Measurements from ENCODE around the gene B4GALNT4.
A peak's percentile ranks its signal among the peaks of the same experiment; 100 is the strongest.

Gene B4GALNT4

DNA sequence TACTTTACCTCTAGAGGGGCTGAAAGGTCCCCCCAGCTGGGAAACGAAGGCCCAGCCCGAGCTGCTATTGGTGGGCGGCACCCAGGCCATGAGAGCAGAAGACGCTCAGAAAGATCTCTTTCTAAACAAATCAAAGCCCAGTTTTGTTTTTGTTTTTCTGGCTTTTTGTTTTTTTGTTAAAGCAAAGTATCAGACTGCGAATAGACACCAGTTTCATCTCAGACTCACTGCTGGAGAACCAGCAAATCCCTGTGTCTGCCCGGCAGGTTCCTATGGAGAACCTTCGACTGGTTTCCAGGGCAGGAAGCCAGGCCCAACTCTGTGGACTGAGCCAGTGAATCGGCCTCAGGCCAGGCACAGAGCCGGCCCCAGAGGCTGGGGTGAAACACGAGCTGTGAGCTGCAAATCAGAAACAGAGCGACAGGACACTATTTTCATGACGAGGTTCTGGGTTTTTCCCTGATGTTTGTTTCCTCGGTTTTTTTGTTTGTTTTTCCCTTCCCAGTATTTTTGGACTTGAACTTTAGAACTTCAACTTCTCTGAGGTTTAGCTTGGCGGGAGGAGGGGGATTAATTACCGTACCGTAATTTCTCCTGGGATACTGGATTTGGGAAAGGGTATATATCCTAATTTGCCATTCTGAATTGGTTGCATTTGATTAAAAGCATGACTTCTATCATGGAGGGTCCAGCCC, 16.0 kb upstream of the B4GALNT4 start:
- ChIA-PET CTCF (interaction anchor here (1.3 to 1.8 kb wide), 3 partner anchors 11 to 103 kb away, joined by 3 to 8 read pairs (median 4); no protein-coding TSS in a partner anchor), POLR2A (no interaction called here)
- no peak for DNase-seq (ENCODE audit: extremely low spot score)
- TF ChIP-seq, protein P1, sequence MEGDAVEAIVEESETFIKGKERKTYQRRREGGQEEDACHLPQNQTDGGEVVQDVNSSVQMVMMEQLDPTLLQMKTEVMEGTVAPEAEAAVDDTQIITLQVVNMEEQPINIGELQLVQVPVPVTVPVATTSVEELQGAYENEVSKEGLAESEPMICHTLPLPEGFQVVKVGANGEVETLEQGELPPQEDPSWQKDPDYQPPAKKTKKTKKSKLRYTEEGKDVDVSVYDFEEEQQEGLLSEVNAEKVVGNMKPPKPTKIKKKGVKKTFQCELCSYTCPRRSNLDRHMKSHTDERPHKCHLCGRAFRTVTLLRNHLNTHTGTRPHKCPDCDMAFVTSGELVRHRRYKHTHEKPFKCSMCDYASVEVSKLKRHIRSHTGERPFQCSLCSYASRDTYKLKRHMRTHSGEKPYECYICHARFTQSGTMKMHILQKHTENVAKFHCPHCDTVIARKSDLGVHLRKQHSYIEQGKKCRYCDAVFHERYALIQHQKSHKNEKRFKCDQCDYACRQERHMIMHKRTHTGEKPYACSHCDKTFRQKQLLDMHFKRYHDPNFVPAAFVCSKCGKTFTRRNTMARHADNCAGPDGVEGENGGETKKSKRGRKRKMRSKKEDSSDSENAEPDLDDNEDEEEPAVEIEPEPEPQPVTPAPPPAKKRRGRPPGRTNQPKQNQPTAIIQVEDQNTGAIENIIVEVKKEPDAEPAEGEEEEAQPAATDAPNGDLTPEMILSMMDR (IDR thresholded peaks at IDR 0.05; ENCODE audit: control extremely low read depth, extremely low read depth, low read depth, missing control alignments) = no peak

DNA sequence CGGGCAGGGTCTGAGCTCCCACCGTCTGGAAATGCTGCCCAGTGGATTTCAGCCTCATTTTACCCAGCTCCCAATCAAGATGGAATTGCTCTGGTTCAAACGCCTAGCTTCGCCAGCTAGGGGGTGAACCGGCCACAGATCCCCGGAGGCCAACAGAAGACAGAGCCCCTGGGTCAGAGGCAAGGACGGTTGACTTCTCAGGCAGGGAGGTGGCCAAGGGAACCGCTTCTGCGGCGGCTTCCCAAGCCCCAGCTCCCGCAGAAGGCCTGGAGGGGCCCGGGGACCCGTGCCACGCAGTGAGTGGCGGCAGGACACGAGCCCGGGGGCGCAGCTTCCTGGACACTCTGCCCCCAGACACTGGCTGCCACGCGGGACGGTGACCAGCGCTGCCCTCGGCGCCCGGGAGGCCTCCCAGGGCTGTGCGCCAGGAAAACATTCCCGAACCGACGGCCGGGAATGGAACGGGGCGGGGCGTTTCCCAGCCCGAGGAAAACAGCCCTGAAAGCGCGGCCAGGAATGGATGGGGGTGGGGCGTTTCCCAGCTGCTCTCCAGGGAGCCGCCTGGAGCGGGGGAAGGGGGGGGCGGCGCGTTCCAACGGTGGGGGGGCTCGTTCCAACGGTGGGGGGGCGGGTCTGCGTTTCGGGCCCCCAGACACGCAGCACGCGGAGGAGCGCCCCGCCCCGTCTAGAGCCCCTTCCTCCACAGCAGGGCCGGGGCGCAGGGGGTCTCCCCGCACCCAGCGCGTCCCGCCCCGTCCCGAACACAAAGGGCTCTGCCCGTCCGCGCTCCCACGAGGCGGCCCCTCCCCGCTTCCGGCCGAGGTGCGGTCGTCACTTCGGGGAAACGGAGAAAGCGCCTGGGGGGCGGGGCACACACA, 13.5 kb upstream of the B4GALNT4 start:
- CTCF ChIA-PET = interaction anchor here (0.8 to 2.3 kb wide), 13 partner anchors 8 to 148 kb away, joined by 3 to 18 read pairs (median 4); partner anchors contain the start of genes BET1L and RIC8A
- POLR2A ChIA-PET = interaction anchor here (0.6 to 1.6 kb wide), 5 partner anchors 17 to 151 kb away, joined by 3 to 9 read pairs (median 5); no protein-coding TSS in a partner anchor
- peak; percentile 89 for DNase-seq (ENCODE audit: extremely low spot score)
- TF ChIP-seq, protein P1 (IDR thresholded peaks at IDR 0.05; ENCODE audit: control extremely low read depth, extremely low read depth, low read depth, missing control alignments) = no peak

DNA sequence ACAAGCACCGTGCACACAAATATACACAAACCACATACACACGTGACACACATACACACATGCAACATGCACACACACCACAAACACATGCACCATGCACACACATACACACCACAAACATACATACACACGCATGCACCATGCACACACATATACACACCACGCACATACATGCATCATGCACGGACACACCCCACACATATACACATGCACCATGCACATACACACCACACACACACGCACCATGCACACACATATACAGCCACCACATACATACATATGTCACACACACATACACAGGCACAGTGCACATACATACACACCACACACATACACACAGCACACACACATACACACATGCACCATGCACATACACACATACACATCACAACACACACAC, 12.7 kb upstream of the B4GALNT4 start:
- TF ChIP-seq, protein P1 (IDR thresholded peaks at IDR 0.05; ENCODE audit: control extremely low read depth, extremely low read depth, low read depth, missing control alignments) = no peak
- CTCF ChIA-PET = interaction anchor here (2.3 kb wide), 1 partner anchor 106 kb away, joined by 18 read pairs; no protein-coding TSS in a partner anchor
- POLR2A ChIA-PET = no interaction called here

DNA sequence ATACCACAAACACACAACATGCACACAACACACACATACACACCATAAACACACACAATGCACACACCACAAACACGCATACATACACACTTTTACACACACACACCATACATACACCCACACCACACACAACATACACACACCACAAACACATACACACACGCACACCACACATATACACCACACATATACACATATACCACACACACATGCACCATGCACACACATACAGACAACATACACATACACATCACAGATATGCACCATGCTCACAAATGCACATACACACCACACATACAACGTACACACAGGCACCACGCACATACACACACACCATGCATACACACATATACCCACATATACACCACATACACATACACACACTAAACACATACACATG, 11.7 kb upstream of the B4GALNT4 start:
- TF ChIP-seq, protein P1 (IDR thresholded peaks at IDR 0.05; ENCODE audit: control extremely low read depth, extremely low read depth, low read depth, missing control alignments) = no peak
- POLR2A ChIA-PET = no interaction called here
- CTCF ChIA-PET = no interaction called here
- no peak for DNase-seq (ENCODE audit: extremely low spot score)

More for the DNA sequence above, 12.7 kb upstream of the B4GALNT4 start:
- no peak for DNase-seq (ENCODE audit: extremely low spot score)

DNA sequence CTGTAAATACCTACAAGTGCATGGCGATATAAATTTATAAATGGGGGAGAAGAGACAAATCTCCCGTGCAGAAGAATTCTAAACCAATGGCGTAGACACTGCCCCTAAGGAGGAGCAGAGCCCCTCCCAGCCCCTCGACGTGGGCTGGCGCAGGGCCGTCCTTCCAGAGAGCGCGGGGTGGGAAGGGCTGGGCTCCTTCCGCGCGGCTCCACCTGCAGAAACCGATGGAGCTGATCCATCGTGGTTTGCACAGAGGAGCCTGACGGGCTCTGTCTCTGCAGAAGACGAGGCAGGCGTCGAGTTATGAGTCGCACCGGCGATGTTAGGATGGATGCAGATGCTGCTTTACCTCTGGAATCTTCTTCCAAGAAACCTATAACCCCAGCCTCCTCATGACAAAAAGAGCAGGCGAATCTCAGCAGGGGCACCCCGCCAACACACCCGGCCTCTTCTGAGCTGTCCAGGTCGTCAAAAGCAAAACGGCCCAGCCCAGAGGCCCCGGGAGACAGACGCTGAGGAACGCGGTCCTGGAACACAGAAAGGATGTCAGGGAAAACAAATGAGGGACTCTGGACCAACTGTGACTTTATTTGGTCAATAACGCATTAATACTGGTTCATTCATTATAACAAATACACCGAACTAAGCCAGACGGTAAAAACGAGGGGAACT, 11.0 kb upstream of the B4GALNT4 start:
- DNase-seq (ENCODE audit: extremely low spot score) = no peak
- TF ChIP-seq, protein P1 (IDR thresholded peaks at IDR 0.05; ENCODE audit: control extremely low read depth, extremely low read depth, low read depth, missing control alignments) = no peak
- ChIA-PET CTCF (interaction anchor here (1.4 to 8.5 kb wide), 2 partner anchors 109 to 160 kb away, joined by 3 to 64 read pairs; no protein-coding TSS in a partner anchor), POLR2A (interaction anchor here (0.7 kb wide), 1 partner anchor 140 kb away, joined by 7 read pairs; no protein-coding TSS in a partner anchor)

Measured in GM10248 (cell line).